Measurements from ENCODE around the gene TAF5. TPM values are rescaled to one million over a fixed set of nuclear protein-coding genes. Genes with fewer than 3 reads are reported as not detected.

The TAF5 gene
- total RNA-seq, 1 experiment from 2014 or later = 7.0 TPM

GRCh38 chr10:103394180-103394579 lies 26.4 kb downstream of the TAF5 start:
- Histone ChIP-seq H4K20me1 (ENCODE audit: low read length) (0 out of 2 replicates have a peak, but pooled peaks cover 4% of the 10 kb centered on the region), H3K9ac (ENCODE audit: low read length) (no peak overlapping the region), H3K79me2 (ENCODE audit: low read length) (peaks cover 67% of the 10 kb centered on the region), H3K4me1 (ENCODE audit: insufficient read depth, low read length) (peaks cover 30% of the 10 kb centered on the region), H3K9me3 (ENCODE audit: low read length) (no peaks in the 10 kb centered on the region), H3K27me3 (ENCODE audit: low read length) (no peaks in the 10 kb centered on the region), H3K9me2 (replicated peaks; ENCODE audit: low read length) (no peaks in the 10 kb centered on the region), H3K36me3 (ENCODE audit: low read depth, low read length) (peaks cover 21% of the 10 kb centered on the region), H3K27ac (ENCODE audit: low read length) (no peak overlapping the region), H3F3A (ENCODE audit: low read length, unreplicated experiment) (no peaks in the 10 kb centered on the region), H3K4me2 (ENCODE audit: low read length) (peak overlapping the region; percentile 92), H2AFZ (ENCODE audit: low read length) (no peak overlapping the region), H3K4me3 (ENCODE audit: low read length) (peak overlapping the region; percentile 92; the same call in 1 of the 2 replicates)
- POLR2A ChIA-PET (ENCODE audit: unreplicated experiment) = no interaction called here
- TF ChIP-seq EZH2 (IDR thresholded peaks at IDR 0.05; ENCODE audit: low read length, unreplicated experiment) (no peak), EZH2phosphoT487 (IDR thresholded peaks at IDR 0.05; ENCODE audit: borderline replicate concordance, low read length) (no peak)
- TF ChIP-seq, protein P1, sequence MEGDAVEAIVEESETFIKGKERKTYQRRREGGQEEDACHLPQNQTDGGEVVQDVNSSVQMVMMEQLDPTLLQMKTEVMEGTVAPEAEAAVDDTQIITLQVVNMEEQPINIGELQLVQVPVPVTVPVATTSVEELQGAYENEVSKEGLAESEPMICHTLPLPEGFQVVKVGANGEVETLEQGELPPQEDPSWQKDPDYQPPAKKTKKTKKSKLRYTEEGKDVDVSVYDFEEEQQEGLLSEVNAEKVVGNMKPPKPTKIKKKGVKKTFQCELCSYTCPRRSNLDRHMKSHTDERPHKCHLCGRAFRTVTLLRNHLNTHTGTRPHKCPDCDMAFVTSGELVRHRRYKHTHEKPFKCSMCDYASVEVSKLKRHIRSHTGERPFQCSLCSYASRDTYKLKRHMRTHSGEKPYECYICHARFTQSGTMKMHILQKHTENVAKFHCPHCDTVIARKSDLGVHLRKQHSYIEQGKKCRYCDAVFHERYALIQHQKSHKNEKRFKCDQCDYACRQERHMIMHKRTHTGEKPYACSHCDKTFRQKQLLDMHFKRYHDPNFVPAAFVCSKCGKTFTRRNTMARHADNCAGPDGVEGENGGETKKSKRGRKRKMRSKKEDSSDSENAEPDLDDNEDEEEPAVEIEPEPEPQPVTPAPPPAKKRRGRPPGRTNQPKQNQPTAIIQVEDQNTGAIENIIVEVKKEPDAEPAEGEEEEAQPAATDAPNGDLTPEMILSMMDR (conservative IDR thresholded peaks at IDR 0.05; ENCODE audit: low read depth, low read length) = no peak
- DNase-seq = no peak
- BruUV-seq (replicated peaks) = no TSS peak
- intact Hi-C loops (cut with micrococcal nuclease) = no loop called here
- ATAC-seq = no peak
- CTCF ChIA-PET = no interaction called here

GRCh38 chr10:103395754-103396066 lies 27.9 kb downstream of the TAF5 start:
- TF ChIP-seq EZH2phosphoT487 (IDR thresholded peaks at IDR 0.05; ENCODE audit: borderline replicate concordance, low read length) (no peak), EZH2 (IDR thresholded peaks at IDR 0.05; ENCODE audit: low read length, unreplicated experiment) (no peak)
- TF ChIP-seq, protein P1 (conservative IDR thresholded peaks at IDR 0.05; ENCODE audit: low read depth, low read length) = no peak
- Histone ChIP-seq H3F3A (ENCODE audit: low read length, unreplicated experiment) (no peaks in the 10 kb centered on the region), H3K4me2 (ENCODE audit: low read length) (peak overlapping the region; percentile 92), H3K9me3 (ENCODE audit: low read length) (no peaks in the 10 kb centered on the region), H2AFZ (ENCODE audit: low read length) (peak overlapping the region; percentile 52), H3K79me2 (ENCODE audit: low read length) (peaks cover 73% of the 10 kb centered on the region), H3K9me2 (replicated peaks; ENCODE audit: low read length) (no peaks in the 10 kb centered on the region), H3K36me3 (ENCODE audit: low read depth, low read length) (peaks cover 33% of the 10 kb centered on the region), H3K27ac (ENCODE audit: low read length) (peak overlapping the region; percentile 53), H3K4me1 (ENCODE audit: insufficient read depth, low read length) (peaks cover 30% of the 10 kb centered on the region), H3K9ac (ENCODE audit: low read length) (peak overlapping the region; percentile 95), H4K20me1 (ENCODE audit: low read length) (0 out of 2 replicates have a peak, but pooled peaks cover 4% of the 10 kb centered on the region), H3K4me3 (ENCODE audit: low read length) (peak overlapping the region; percentile 92), H3K27me3 (ENCODE audit: low read length) (no peaks in the 10 kb centered on the region)
- intact Hi-C loops (cut with micrococcal nuclease) = no loop called here
- ChIA-PET POLR2A (ENCODE audit: unreplicated experiment) (interaction anchor here (0.6 kb wide), 1 partner anchor 242 kb away, joined by 6 read pairs; no protein-coding TSS in a partner anchor), CTCF (no interaction called here)
- ATAC-seq (peak; percentile 23), DNase-seq (peak; percentile 13)
- BruUV-seq (replicated peaks) = no TSS peak

- ChIA-PET POLR2A (ENCODE audit: unreplicated experiment) (interaction anchor here (0.5 to 0.6 kb wide), 4 partner anchors 116 to 626 kb away, joined by 3 to 6 read pairs (median 4); no protein-coding TSS in a partner anchor), CTCF (no interaction called here)
- peak within 1 kb of the TSS; percentile 53 for H2AFZ ChIP-seq (ENCODE audit: low read length)
- H3K4me2 ChIP-seq (ENCODE audit: low read length) = peak within 1 kb of the TSS; percentile 93
- peaks cover 73% of the 10 kb centered on the region for H3K79me2 ChIP-seq (ENCODE audit: low read length)
- no peaks in the 10 kb centered on the region for H3K9me3 ChIP-seq (ENCODE audit: low read length)
- no peaks in the 10 kb centered on the region for H3K27me3 ChIP-seq (ENCODE audit: low read length)
- BruUV-seq (replicated peaks) = TSS peak; percentile 90
- H3K27ac ChIP-seq (ENCODE audit: low read length) = peak within 1 kb of the TSS; percentile 53
- no peaks in the 10 kb centered on the region for H3K9me2 ChIP-seq (replicated peaks; ENCODE audit: low read length)
- 0 out of 2 replicates have a peak, but pooled peaks cover 4% of the 10 kb centered on the region for H4K20me1 ChIP-seq (ENCODE audit: low read length)
- H3K9ac ChIP-seq (ENCODE audit: low read length) = peak within 1 kb of the TSS; percentile 95
- TF ChIP-seq, protein P1 (conservative IDR thresholded peaks at IDR 0.05; ENCODE audit: low read depth, low read length) = no peak; the same call in 1 of the 2 replicates
- no peak for TF ChIP-seq EZH2phosphoT487 (IDR thresholded peaks at IDR 0.05; ENCODE audit: borderline replicate concordance, low read length)
- DNase-seq (peak; percentile 95), ATAC-seq (peak; percentile 99)
- peaks cover 30% of the 10 kb centered on the region for H3K4me1 ChIP-seq (ENCODE audit: insufficient read depth, low read length)
- peak within 1 kb of the TSS; percentile 92 for H3K4me3 ChIP-seq (ENCODE audit: low read length)
- no peaks in the 10 kb centered on the region for H3F3A ChIP-seq (ENCODE audit: low read length, unreplicated experiment)
- peaks cover 31% of the 10 kb centered on the region for H3K36me3 ChIP-seq (ENCODE audit: low read depth, low read length)
- intact Hi-C loops (cut with micrococcal nuclease) = no loop called here
Observed at GRCh38 chr10:103396067-103396788, 28.5 kb downstream of the TAF5 start, which contains the start of the genes ATP5MK and PDCD11. Gene ATP5MK (minus strand): TSS chr10:103396475. CDS start chr10:103392457, 4,018 bp downstream. Gene PDCD11 (plus strand): TSS chr10:103396626. CDS start chr10:103398427, 1,801 bp downstream.

Measured in PC-3 (cell line).